Stimulated activated CD4-positive, alpha-beta T cell treated with anti-CD3 and anti-CD28 coated beads, Interleukin-4, amount 100 ng/mL, for 4 hours (primary cell): Measurements from ENCODE around the gene GSTM2.

ENCODE experiments used
- DNase-seq, 2 experiments: peaks; one replicate each; pipeline ENCODE4 v3.0.0-alpha.2; 2020

GSTM2 gene

DNA sequence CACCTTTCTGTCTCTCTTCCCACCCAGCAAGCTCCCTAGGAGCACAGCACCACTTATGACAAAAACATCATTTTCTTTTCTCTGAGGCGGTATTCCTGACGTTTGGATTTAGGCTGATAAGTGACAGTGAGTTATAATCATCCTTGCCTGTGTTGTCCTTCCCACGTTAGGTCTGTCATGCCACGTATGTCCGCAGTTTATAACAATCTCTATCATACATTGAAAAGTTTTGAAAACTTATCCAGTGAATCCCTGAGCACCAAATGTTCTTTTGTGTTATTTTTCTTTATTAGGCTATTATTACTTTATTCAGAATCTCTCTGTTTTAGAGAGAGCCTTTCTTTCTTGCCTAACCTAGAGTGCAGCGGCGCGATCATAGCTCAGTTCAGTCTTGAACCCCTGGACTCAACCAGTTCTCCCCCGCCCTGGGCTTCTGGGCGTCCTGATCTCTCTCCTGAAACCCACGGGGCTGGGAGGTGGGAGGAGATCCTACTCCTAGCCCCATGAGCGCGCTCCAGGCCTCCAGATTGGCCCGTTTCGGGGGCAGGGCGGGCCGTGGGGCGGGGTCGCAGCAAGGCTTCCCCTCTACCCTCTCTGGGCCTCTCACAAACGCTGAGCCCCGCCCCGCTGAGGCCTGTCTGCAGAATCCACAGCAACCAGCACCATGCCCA, at the start of gene GSTM2:
TSS of gene GSTM2 (plus strand) at position 606 of the 671 bp plus-strand sequence. CDS start at position 665, 59 bp downstream.
- peak; percentile 77 to 81 for DNase-seq

- no peak for DNase-seq
Measured at GRCh38 chr1:109618661-109619575, 48.9 kb upstream of the GSTM2 start.

GRCh38 chr1:109619576-109620400, 48.1 kb upstream of the GSTM2 start, which contains the start of the genes AMPD2 and GNAT2:
Gene AMPD2 (plus strand): TSS chr1:109619837. CDS start chr1:109621176, 1,339 bp downstream.
Gene GNAT2 (minus strand): TSS chr1:109619616. CDS start chr1:109612870, 6,746 bp downstream.
- peak; percentile 65 to 76 for DNase-seq

DNA sequence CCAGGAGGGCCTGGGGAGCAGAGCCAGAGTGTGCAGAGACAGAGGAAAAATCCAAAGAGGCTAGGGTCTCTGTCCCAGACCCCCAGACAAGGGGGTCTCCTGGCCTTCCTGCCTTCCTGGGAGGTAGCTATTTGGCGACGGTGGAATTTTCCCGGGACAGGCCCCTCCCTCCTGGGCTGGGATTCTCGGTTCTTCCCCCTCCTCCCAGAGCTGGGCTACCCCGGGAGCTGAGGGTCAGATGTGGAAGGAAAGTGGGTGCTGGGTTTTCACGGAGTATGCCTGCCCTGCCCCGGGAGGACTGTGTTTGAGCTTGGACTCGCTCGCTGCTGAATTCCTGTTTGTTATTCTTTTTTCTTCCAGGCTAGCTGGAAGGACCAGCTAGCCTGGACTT, 47.5 kb upstream of the GSTM2 start:
- no peak for DNase-seq

- DNase-seq: peak; percentile 96
Measured at GRCh38 chr1:109620841-109621286, 47.0 kb upstream of the GSTM2 start.

GRCh38 chr1:109621379-109622136, 46.3 kb upstream of the GSTM2 start:
- peak in 1 of 2 experiments; percentile 16 for DNase-seq

DNA sequence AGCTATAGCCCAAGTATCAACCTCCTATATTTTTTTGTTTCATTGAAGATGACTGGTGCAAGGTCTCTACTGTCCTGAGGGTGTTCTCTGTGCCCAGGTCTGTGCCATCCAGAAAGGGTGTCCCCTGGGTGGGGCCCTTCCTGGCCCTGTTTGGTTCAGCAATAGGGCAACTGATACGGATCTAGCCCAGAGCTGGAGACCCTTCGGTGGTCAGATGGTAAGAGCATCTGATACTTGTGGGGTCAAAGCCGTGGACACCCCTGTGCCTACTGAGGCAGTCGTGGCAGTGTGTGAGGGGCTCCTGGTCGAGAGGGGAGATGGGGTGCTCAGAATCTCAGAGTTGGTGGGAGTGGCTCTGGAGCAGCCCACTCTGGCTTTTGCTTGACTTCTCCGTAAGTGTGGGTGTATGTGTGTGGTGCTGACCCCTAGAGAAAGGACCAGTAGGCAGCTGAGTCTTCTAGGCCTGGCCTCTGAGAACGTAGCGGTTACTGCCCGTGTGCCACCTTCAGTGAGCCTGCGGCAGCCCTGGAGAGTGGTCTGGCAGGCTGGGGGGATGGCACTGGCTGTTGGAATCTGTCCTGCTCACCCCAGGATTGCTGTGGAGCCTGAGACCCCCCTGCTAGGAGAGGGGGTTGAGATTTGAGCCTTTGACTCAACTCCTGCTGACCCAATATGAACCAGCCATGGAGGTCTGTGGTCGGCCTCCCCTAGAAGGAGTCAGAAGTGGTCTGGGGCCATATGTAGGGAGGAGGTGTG, 45.5 kb upstream of the GSTM2 start:
- no peak for DNase-seq

DNA sequence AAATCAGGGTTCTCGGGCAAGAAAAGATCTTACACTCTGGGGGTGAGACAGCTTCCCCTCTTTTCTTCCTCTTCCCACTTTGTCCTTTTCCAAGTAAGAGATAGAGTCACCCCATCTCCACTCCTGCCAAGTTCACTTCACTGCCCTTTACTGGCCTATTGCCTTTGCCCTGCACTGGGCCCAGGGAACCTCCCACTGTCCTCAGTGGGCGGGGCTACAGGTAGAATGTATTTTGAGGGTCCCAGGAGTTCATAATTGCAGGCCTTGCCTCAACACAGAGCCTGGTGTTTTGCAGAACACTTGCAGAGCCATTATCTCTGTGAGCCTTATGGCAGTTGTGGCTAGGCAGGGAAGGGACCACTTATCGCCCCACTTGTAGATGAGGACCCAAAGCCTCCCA, 45.0 kb upstream of the GSTM2 start:
- DNase-seq: no peak

DNA sequence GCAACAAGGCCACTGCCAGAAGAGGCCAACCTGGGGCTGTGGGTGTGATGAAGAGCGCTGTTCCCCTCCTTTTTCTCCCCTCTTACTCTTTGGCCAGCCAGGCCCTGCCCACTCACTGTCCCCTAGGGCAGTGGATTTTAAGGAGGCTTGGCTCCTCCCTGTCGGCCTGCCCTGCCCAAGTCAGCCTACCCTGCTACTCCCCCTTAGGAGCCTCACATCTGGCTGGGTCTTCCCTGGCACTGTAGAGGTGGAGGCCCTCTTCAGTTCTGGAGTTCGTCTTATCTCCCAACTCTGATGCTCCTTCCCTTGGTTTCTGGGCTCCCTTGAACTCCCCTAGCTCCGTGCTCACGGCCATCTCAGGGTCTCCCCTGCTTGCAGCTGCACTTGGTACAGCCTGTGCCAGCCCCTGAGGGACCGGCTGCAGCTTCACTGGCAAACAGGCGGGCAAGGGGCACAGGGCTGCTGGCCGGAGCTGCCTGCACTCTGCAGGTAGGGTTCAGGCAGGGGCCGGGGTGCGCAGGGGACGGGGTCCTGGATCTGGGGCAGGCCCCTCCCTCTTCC, 44.2 kb upstream of the GSTM2 start:
- no peak for DNase-seq

GRCh38 chr1:109624201-109625010, 43.5 kb upstream of the GSTM2 start:
- no peak for DNase-seq

GRCh38 chr1:109625176-109625575, 42.7 kb upstream of the GSTM2 start:
- DNase-seq: no peak

GRCh38 chr1:109625601-109626560, 42.0 kb upstream of the GSTM2 start:
- DNase-seq: no peak

DNA sequence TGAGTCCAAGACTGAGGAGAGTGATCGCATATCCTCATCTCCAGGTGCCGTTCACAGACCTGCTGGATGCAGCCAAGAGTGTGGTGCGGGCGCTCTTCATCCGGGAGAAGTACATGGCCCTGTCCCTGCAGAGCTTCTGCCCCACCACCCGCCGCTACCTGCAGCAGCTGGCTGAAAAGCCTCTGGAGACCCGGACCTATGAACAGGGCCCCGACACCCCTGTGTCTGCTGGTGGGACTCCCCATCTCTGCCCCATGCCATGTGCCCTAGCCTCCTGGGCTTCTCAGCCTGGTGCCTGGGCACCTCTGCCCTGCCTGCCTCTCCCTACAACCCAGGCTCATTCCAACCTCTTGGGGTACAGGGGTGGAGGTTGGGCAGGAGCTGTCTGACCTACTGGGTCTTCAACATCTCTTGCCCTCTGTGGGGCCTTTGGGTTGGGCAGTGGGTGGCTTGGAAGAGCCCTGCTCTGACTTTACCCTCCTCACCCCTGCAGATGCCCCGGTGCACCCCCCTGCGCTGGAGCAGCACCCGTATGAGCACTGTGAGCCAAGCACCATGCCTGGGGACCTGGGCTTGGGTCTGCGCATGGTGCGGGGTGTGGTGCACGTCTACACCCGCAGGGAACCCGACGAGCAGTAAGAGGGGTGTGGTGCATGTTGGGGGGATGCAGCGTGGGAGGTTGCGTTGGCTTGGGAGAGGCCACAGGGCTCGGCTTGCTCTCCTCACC, 41.0 kb upstream of the GSTM2 start:
- no peak for DNase-seq

DNA sequence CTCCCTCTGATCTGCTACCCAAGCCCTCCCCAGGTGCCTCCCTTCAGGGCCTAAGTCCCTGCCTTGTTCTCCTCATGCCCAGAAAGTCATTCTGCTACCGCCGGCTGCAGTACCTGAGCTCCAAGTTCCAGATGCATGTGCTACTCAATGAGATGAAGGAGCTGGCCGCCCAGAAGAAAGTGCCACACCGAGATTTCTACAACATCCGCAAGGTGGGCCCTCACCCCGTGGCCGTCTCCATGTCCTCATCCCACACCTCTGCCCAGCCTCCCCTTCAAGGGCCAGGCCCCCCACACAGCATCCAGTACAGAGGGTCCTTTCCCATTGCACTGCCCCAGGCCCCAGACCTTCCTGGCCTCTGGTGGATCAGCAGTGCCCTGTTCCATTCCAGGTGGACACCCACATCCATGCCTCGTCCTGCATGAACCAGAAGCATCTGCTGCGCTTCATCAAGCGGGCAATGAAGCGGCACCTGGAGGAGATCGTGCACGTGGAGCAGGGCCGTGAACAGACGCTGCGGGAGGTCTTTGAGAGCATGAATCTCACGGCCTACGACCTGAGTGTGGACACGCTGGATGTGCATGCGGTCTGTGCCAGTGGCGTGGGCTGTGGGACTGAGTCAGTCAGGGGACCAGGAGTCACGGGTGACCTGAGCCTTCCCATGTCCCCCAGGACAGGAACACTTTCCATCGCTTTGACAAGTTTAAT, 40.0 kb upstream of the GSTM2 start:
- DNase-seq: no peak

- DNase-seq: no peak
Measured at GRCh38 chr1:109628540-109629321, 39.1 kb upstream of the GSTM2 start.

GRCh38 chr1:109629372-109630030, 38.4 kb upstream of the GSTM2 start:
- no peak for DNase-seq
